Measurements from ENCODE around the gene WDR33.

WDR33 gene

DNA sequence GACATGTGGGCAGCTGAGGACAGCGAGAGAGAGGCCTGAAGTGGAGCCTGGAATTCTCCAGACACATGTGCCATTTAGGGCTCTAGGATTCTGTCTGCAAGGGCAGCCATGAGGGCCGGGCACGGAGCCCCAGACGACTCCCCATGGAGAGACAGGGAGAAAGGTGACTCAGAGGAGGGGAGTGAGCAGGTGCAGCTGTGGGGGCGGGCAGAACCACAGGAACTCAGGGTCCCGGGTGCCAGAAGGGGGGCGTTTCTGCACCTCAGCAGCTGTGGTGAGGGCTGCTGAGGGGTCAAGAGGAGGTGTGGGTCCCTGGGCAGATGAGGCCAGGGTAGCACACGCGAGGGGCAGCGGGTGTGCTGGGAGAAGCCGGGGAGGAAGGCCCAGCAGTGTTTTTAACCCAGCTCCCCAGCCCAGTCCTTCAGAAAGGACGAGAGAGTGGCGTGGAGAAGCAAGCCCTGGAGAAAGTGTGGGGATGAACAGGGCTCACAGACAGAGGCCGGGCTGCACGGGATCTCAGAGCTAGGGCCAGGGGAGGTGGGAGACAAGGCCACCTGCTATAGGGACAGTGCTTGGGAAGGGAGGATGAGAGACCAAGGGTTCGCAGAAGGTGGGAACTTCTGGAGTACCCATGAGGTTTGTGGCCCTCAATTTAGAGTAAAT is 157.4 kb downstream of the WDR33 start:
- no peak for DNase-seq

- no peak for DNase-seq
These were observed 158.1 kb downstream of the WDR33 start for GRCh38 chr2:127652786-127653357.

GRCh38 chr2:127651971-127652550 is 158.9 kb downstream of the WDR33 start:
- DNase-seq: peak; percentile 48

- no peak for DNase-seq
These were observed 159.6 kb downstream of the WDR33 start for GRCh38 chr2:127651381-127651809.

Data from eye (tissue), 1 donor.